ENCODE measurements around the gene EDARADD.

EDARADD gene

GRCh38 chr1:236403905-236404696 is 10.0 kb downstream of the EDARADD start:
- no peak overlapping the region for H2AFZ ChIP-seq (ENCODE audit: low read depth, low read length)
- H3K4me3 ChIP-seq (ENCODE audit: low read length), result no peak overlapping the region
- H3K36me3 ChIP-seq (replicated peaks; ENCODE audit: low read depth, low read length), result no peaks in the 10 kb centered on the region
- TF ChIP-seq CTCF (IDR thresholded peaks at IDR 0.05; ENCODE audit: low read depth, low read length), result no peak
- TF ChIP-seq EZH2phosphoT487 (IDR thresholded peaks at IDR 0.05; ENCODE audit: low read depth), result no peak
- H3K79me2 ChIP-seq (ENCODE audit: low read length), result no peaks in the 10 kb centered on the region
- no peak overlapping the region for H3K4me2 ChIP-seq (ENCODE audit: low read length)
- no peak overlapping the region for H3K9ac ChIP-seq (ENCODE audit: low read length)
- H4K20me1 ChIP-seq (ENCODE audit: insufficient read depth, low read length), result no peaks in the 10 kb centered on the region
- H3K27me3 ChIP-seq (ENCODE audit: low read depth, low read length), result peaks cover 37% of the 10 kb centered on the region
- no peaks in the 10 kb centered on the region for H3K9me3 ChIP-seq (ENCODE audit: insufficient read depth, low read length)
- H3K27ac ChIP-seq (ENCODE audit: low read length), result no peak overlapping the region
- no peaks in the 10 kb centered on the region for H3K4me1 ChIP-seq (ENCODE audit: low read length)

- no peaks in the 10 kb centered on the region for H4K20me1 ChIP-seq (ENCODE audit: insufficient read depth, low read length)
Measured at GRCh38 chr1:236407059-236407458, 13.0 kb downstream of the EDARADD start.

GRCh38 chr1:236413688-236414087 is 19.6 kb downstream of the EDARADD start:
- Histone ChIP-seq H3K27ac (ENCODE audit: low read length) (no peak overlapping the region), H3K4me3 (ENCODE audit: low read length) (no peak overlapping the region), H2AFZ (ENCODE audit: low read depth, low read length) (no peak overlapping the region), H3K9ac (ENCODE audit: low read length) (no peak overlapping the region), H3K36me3 (replicated peaks; ENCODE audit: low read depth, low read length) (no peaks in the 10 kb centered on the region), H3K79me2 (ENCODE audit: low read length) (no peaks in the 10 kb centered on the region), H4K20me1 (ENCODE audit: insufficient read depth, low read length) (no peaks in the 10 kb centered on the region), H3K9me3 (ENCODE audit: insufficient read depth, low read length) (no peaks in the 10 kb centered on the region), H3K27me3 (ENCODE audit: low read depth, low read length) (peaks cover 40% of the 10 kb centered on the region), H3K4me1 (ENCODE audit: low read length) (no peaks in the 10 kb centered on the region), H3K4me2 (ENCODE audit: low read length) (no peak overlapping the region)
- no peak for TF ChIP-seq EZH2phosphoT487 (IDR thresholded peaks at IDR 0.05; ENCODE audit: low read depth)
- TF ChIP-seq CTCF (IDR thresholded peaks at IDR 0.05; ENCODE audit: low read depth, low read length), result no peak

More at GRCh38 chr1:236407059-236407458, 13.0 kb downstream of the EDARADD start:
- no peaks in the 10 kb centered on the region for H3K36me3 ChIP-seq (replicated peaks; ENCODE audit: low read depth, low read length)
- H3K4me1 ChIP-seq (ENCODE audit: low read length), result no peaks in the 10 kb centered on the region
- H3K4me3 ChIP-seq (ENCODE audit: low read length), result no peak overlapping the region
- no peak for TF ChIP-seq EZH2phosphoT487 (IDR thresholded peaks at IDR 0.05; ENCODE audit: low read depth)
- no peak for TF ChIP-seq CTCF (IDR thresholded peaks at IDR 0.05; ENCODE audit: low read depth, low read length)
- no peaks in the 10 kb centered on the region for H3K79me2 ChIP-seq (ENCODE audit: low read length)
- no peak overlapping the region for H2AFZ ChIP-seq (ENCODE audit: low read depth, low read length)
- peaks cover 32% of the 10 kb centered on the region for H3K27me3 ChIP-seq (ENCODE audit: low read depth, low read length)
- no peaks in the 10 kb centered on the region for H3K9me3 ChIP-seq (ENCODE audit: insufficient read depth, low read length)
- no peak overlapping the region for H3K9ac ChIP-seq (ENCODE audit: low read length)
- no peak overlapping the region for H3K4me2 ChIP-seq (ENCODE audit: low read length)
- no peak overlapping the region for H3K27ac ChIP-seq (ENCODE audit: low read length)

- Histone ChIP-seq H3K4me2 (ENCODE audit: low read length) (no peak overlapping the region), H3K27ac (ENCODE audit: low read length) (no peak overlapping the region), H3K4me1 (ENCODE audit: low read length) (no peaks in the 10 kb centered on the region), H3K9me3 (ENCODE audit: insufficient read depth, low read length) (no peaks in the 10 kb centered on the region), H2AFZ (ENCODE audit: low read depth, low read length) (no peak overlapping the region), H3K4me3 (ENCODE audit: low read length) (no peak overlapping the region), H3K27me3 (ENCODE audit: low read depth, low read length) (peaks cover 33% of the 10 kb centered on the region), H3K36me3 (replicated peaks; ENCODE audit: low read depth, low read length) (no peaks in the 10 kb centered on the region), H3K9ac (ENCODE audit: low read length) (no peak overlapping the region), H4K20me1 (ENCODE audit: insufficient read depth, low read length) (no peaks in the 10 kb centered on the region), H3K79me2 (ENCODE audit: low read length) (no peaks in the 10 kb centered on the region)
- no peak for TF ChIP-seq CTCF (IDR thresholded peaks at IDR 0.05; ENCODE audit: low read depth, low read length)
- TF ChIP-seq EZH2phosphoT487 (IDR thresholded peaks at IDR 0.05; ENCODE audit: low read depth), result no peak
Measured at GRCh38 chr1:236416165-236416564, 22.1 kb downstream of the EDARADD start.

Measured in OCI-LY3 (cell line).